ENCODE results near the gene ZNF467.

ZNF467 gene

GRCh38 chr7:149768931-149769330 lies 4.5 kb downstream of the ZNF467 start:
- no peak for DNase-seq (ENCODE audit: insufficient read length, low spot score)
- no peak for FAIRE-seq
- no peak for TF ChIP-seq CTCF (IDR thresholded peaks at IDR 0.05; ENCODE audit: insufficient read depth, missing control alignments)

- FAIRE-seq: no peak
- no peak for DNase-seq (ENCODE audit: insufficient read length, low spot score)
- no peak for TF ChIP-seq CTCF (IDR thresholded peaks at IDR 0.05; ENCODE audit: insufficient read depth, missing control alignments)
These were observed 6.3 kb downstream of the ZNF467 start for GRCh38 chr7:149767068-149767467.

DNA sequence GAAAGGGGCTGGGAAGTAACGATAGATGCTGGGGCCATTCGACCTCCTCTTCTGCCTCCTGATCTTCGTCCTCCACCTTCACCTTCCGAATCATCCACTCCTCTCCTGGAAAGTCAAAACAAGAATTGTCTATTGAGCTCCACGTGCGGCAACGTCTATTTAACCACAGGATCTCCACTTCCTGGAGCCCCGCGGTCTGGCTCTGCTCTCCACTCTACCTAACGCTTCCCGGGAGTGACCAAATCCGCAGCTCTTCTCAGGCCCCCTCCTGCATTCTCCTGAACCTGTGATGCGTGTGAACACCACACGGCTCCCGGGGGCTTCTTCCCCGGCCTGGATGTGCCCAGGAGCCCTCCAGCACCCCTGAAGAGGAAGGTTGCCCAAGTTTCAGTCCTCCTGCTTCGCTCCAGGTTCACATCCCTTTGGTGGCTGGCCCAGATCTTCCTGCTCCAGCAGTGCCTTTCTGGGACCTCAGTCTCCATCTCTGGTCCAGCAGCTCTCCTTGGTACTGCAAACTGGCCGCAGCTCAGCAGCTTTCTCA lies 7.2 kb downstream of the ZNF467 start:
- TF ChIP-seq CTCF (IDR thresholded peaks at IDR 0.05; ENCODE audit: insufficient read depth, missing control alignments): no peak
- FAIRE-seq (no peak), DNase-seq (ENCODE audit: insufficient read length, low spot score) (no peak)

DNA sequence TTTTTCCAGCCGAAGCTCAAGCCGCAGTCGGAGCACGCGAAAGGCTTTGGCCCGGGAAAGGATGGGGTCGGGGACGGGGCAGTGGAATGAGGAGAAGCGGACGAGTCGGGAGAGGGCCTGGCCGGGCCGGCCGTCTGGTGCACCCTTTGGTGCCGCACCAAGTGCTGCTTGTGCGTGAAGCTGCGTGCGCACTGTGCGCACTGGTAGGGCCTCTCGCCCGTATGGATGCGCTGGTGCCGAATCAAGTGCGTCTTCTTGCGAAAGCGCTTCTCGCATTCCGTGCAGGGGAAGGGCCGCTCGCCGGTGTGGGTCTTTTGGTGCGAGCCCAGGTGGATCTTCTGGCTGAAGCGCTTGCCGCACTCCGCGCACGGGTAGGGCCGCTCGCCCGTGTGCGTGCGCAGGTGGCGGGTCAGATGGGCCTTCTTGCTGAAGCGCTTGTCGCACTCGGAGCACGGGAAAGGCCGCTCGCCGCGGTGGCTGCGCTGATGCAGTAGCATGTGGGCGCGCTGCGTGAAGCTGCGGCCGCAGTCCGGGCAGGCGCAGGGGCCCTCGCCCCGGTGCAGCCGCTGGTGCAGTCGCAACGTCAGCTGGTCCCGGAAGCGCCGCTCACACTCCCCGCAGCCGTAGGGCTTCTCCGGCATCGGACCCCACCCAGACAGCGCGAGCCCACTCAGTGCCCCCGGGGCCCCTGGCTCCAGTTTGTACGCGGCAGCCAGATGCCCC lies 7.8 kb downstream of the ZNF467 start:
- TF ChIP-seq CTCF (IDR thresholded peaks at IDR 0.05; ENCODE audit: insufficient read depth, missing control alignments): no peak
- DNase-seq (ENCODE audit: insufficient read length, low spot score): no peak
- no peak for FAIRE-seq

DNA sequence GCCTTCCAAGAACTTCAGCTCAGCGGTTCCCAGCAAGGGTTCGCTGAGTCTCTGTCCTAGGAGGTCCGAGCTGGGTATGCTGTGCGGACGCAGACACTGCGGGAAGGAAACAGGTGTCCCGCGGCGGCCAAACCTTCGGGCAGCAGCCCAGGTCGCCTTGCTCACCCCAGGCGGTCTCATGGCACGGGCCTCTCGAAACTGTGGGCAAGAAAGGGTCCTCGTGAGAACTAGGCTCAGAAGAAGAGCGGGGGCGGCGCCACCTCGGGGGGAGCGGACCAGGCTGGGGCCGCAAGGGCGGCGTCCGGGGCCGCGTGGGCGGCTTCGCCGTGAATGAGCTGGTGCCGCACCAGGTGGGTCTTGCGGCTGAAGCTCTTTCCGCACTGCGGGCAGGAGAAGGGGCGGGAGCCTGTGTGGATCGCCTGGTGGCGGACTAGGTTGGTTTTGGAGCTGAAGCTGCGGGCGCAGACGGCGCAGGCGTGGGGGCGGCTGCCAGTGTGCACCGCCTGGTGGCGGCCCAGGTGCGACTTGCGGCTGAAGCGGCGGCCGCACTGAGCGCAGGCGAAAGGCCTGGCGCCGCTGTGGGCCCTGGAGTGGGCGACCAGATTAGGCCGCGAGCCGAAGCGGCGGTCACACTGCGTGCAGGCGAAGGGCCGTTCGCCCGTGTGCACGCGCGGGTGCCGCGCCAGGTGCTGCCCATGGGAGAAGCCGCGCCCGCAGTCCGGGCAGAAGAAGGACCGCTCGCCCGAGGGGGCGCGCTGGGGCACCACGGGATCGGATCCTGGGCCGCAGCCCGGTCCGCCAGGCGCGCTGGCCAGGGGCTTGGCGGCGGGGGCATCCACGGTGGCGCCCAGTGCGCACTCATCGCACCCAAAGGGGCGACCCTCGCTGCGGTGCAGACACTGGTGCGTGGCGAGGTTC lies 8.6 kb downstream of the ZNF467 start:
- DNase-seq (ENCODE audit: insufficient read length, low spot score) (no peak), FAIRE-seq (no peak)

DNA sequence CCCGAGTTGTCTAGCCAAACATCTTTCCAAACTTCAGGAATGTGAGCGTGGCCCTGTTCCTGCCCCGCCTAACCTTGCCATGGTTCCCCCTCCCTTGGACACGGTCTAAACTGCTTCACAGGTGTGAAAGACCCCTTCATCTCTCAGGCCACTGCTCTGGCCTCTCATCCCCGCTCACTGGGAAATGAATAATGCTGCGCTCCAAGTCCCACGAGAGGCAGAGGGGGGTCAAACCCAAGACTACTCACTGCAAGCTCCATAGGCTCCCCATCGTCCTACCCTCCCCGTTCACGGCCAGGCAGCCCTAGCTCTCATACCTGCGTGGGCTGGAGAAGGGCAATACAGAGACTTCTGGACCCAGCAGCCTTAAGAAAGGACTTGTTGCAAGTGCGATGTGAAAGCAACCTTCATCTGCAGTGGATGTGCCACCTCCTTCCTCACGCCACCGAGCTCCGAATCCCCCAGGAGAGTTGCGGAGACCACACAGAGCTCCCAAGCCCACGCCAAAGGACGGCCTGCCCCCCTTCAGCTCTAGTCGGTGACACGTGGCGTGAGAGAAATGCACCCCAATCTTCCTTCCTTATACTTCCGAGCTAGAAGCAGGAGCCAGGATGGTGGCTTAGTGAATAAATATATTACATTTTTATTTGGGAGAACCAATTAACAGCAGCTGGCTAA lies 9.7 kb downstream of the ZNF467 start:
- FAIRE-seq (no peak), DNase-seq (ENCODE audit: insufficient read length, low spot score) (no peak)
- TF ChIP-seq CTCF (IDR thresholded peaks at IDR 0.05; ENCODE audit: insufficient read depth, missing control alignments): no peak

More for the DNA sequence above, 8.6 kb downstream of the ZNF467 start:
- TF ChIP-seq CTCF (IDR thresholded peaks at IDR 0.05; ENCODE audit: insufficient read depth, missing control alignments): peak; percentile 28

Measured in D721Med (cell line).